GM12874 (cell line): ENCODE results near the gene GLB1L3.

Experiments used
- CTCF ChIP-seq: IDR thresholded peaks from 2 replicates; pipeline ENCODE4 v1.5.1; 2011; ENCODE audit warnings: low read depth, mild to moderate bottlenecking, control low read depth, low read length, moderate library complexity; ENCODE audit not compliant: insufficient read depth

Gene GLB1L3

GRCh38 chr11:134235399-134235798 is 40.8 kb upstream of the GLB1L3 start:
- no peak for TF ChIP-seq CTCF

DNA sequence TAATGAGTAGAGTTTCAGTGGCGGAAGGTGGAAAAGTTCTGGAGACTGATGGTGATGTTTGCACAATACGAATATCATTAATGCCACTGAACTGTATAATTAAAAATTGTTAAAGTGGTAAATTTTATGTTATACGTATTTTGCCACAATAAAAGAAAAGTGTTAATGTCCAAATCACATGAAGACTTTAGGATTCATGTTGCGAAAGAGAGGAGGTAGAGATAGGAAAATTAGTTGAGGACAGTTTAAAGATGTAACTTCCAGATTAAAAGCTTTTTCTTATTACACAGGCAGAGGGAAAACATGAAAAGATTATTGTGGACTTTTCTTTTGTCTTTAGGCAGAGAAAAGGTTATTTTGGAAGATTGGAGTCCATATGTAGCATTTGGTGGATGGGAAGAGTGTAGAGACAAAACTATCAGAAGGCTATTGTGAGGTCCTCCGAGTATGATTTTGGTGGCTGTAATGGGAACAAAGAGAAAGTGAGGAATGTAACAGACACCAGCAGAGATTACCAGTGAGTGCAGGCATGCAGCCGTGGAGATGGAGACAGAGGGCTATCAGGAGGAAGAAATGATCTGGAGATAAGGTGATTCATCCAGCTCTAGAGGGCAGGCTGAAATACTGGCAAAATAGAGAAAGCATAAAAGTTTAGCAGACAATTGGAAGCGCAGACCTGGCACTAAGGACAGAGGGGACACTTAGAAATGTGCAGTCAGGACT is 39.2 kb upstream of the GLB1L3 start:
- no peak for TF ChIP-seq CTCF

GRCh38 chr11:134237557-134237922 is 38.6 kb upstream of the GLB1L3 start:
- no peak for TF ChIP-seq CTCF

DNA sequence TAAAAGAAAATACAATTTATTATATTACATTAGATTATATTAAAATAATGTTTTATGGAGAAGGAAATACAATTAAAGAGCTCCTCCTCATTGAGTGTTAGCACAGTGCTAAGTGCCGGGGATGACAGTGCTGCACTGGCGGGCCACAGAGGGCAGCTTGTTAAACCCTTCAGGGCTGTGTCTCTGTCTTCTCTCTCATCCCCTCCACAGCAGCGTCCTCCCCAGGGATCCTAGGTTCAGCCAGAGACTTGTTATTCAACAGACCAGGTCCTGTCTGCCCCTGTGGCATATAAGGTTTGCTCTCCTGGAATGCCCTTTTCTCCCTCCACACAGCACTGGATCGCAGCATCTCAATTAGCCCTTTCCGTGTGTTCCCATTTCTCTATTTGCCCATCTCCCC is 37.2 kb upstream of the GLB1L3 start:
- no peak for TF ChIP-seq CTCF

GRCh38 chr11:134240592-134240991 is 35.6 kb upstream of the GLB1L3 start:
- no peak for TF ChIP-seq CTCF

GRCh38 chr11:134242376-134242775 is 33.8 kb upstream of the GLB1L3 start:
- TF ChIP-seq CTCF: no peak

GRCh38 chr11:134243913-134244312 is 32.3 kb upstream of the GLB1L3 start:
- TF ChIP-seq CTCF: no peak

- peak; percentile 71 for TF ChIP-seq CTCF
Measured at GRCh38 chr11:134244593-134244992, 31.6 kb upstream of the GLB1L3 start.
